ENCODE measurements around the gene GABBR2. TPM values are rescaled to one million over a fixed set of nuclear protein-coding genes. Genes with fewer than 3 reads are reported as not detected.

The GABBR2 gene
- not detected for total RNA-seq

DNA sequence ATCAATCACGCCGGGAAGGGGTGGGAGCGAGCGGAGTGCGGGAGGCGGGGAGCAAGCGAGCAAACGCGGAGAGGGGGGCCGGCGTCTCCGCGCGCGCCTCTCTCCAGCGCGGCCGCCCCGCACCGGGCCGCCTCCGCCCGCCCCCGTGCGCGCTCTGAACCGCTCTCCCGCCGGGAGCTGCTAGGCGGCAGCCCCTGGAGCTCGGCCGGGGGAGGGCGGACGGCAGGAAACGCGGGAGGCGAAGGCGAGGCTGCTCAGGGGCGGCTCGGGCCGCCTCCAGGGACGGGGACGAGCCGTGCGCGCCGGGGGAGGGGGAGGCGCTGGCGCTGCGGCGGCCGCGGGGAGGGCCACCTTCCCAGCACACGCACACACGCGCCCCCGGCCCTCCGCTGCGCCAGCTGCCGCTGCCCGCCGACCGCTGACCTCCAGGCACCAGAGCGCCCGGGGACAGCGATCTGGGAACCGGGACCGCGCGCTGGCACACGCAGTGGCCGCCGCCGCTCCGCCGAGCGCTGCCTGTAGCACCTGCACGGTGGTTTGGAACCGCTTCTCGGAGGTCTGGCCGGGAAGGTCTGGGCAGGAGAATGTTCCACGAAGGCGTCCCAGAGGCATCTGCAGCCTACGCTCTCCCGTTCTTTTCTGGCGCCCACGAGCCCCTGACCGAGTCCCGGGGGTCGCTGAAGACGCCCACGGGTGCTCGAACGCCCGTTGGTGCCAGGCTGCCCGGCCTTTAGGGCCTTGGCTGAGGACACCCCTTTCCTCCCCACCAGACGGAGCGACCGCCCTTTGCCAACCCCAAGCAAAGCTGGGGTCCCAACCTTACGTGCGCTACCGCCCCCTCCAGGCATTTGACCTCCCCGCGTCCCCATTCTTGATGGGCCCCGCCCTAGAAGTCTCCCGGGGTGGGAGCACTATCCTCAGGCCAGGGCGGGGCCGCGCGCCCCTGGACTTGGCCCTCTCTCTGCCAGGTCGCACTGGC is at the start of gene GABBR2:
TSS of gene GABBR2 (minus strand) at position 3 of the 979 bp plus-strand sequence. CDS start 198 bp downstream, outside the sequence.
- Mint-ChIP-seq H3K9me3 (no peaks in the 10 kb centered on the region), H3K4me1 (no peaks in the 10 kb centered on the region), H3K4me3 (peak within 1 kb of the TSS; percentile 33), H3K27ac (no peak within 1 kb of the TSS), H3K36me3 (no peaks in the 10 kb centered on the region), H3K27me3 (peaks cover 71% of the 10 kb centered on the region)
- no peak for DNase-seq

DNA sequence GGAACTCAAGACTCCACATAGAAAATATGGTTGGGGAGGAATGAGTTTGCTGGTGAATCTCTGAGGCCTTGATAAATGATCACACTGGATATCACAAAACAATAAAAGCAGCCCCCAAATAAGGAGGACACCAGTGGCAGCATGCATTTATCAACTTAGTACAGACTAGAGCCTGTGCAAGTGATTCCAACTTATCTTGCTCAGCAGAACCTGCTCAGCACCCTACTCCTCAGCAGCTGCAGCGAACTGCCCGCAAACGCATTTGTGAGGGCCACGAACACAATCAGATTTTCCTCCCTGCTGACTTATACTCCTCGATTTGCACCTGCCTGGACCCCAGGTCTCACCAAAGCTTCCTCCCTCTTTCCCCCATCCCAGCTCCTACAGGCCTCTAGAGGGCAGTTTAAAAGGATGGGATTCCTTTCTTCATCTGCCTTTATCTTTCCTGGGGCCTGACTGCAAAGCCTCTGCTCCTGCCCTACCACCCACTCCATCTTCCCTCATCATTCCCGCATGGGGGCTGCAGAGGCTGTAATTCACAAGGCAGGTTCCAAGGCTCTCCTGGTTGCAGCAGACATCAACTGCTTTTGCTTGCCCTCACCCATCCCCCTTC is 46.4 kb upstream of the GABBR2 start:
- DNase-seq: no peak
- H3K4me1 Mint-ChIP-seq: no peaks in the 10 kb centered on the region
- H3K4me3 Mint-ChIP-seq: no peak overlapping the region
- H3K9me3 Mint-ChIP-seq: peaks cover 7% of the 10 kb centered on the region
- no peak overlapping the region for H3K27ac Mint-ChIP-seq
- H3K36me3 Mint-ChIP-seq: peaks cover 45% of the 10 kb centered on the region
- no peaks in the 10 kb centered on the region for H3K27me3 Mint-ChIP-seq

DNA sequence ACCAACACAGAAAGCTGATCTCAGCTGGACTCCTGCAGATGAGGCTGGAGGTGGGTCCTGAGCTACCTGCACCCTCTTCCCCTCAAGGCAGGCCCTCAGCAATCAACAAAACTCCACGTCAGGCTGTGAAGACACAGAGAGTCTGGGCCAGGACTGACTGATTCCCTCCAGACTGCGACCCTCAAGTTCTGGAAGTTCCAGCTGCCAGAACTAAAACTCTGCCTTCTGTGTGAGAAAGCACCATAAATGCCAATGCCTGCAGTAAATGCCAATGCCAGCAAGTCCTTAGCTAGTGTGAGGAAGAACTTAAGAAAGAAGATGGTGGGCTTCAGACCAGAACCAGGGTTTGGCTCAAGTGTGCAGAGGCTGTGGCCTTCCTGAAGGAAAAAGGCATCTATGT is 42.5 kb upstream of the GABBR2 start:
- no peak overlapping the region for H3K27ac Mint-ChIP-seq
- H3K9me3 Mint-ChIP-seq: peaks cover 4% of the 10 kb centered on the region
- H3K36me3 Mint-ChIP-seq: peaks cover 43% of the 10 kb centered on the region
- H3K27me3 Mint-ChIP-seq: no peaks in the 10 kb centered on the region
- H3K4me1 Mint-ChIP-seq: no peaks in the 10 kb centered on the region
- DNase-seq: no peak
- H3K4me3 Mint-ChIP-seq: no peak overlapping the region

DNA sequence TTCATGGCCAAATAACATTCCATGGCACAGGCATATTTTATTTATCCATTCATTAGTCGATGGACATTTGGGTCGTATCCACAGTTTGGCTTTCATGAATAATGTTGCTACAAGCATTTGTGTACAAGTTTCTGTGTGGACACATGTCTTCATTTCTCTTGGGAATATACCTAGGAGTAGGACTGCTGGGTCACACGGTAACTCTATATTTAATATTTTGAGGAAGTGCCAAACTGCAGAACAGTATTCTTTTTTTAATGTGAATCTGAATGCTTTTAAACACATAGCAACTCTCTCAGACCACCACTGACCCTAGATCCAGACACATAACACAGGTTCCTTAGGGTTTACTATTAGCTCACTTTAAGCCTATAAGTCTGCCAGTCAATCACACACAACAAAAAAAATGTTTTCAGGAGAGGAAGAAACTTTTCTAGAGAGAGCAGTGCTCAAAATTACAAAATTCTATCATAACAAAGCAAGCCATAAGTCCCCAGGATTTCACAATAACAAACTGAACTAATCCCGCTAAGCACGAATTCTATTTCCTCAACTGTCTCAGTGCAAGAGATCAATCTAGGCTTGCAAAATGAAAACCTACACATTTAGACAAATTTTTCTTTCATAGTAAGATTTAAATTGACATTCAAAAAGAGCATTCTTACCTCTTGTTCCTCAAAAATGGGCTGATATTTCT is 41.8 kb upstream of the GABBR2 start:
- no peaks in the 10 kb centered on the region for H3K4me1 Mint-ChIP-seq
- H3K27ac Mint-ChIP-seq: no peak overlapping the region
- DNase-seq: no peak
- no peaks in the 10 kb centered on the region for H3K27me3 Mint-ChIP-seq
- peaks cover 4% of the 10 kb centered on the region for H3K9me3 Mint-ChIP-seq
- no peak overlapping the region for H3K4me3 Mint-ChIP-seq
- peaks cover 37% of the 10 kb centered on the region for H3K36me3 Mint-ChIP-seq

- Mint-ChIP-seq H3K27ac (no peak overlapping the region), H3K27me3 (no peaks in the 10 kb centered on the region), H3K4me1 (no peaks in the 10 kb centered on the region), H3K36me3 (peaks cover 31% of the 10 kb centered on the region), H3K9me3 (peaks cover 4% of the 10 kb centered on the region), H3K4me3 (no peak overlapping the region)
- no peak for DNase-seq
Measured at GRCh38 chr9:98747476-98747875, 38.7 kb upstream of the GABBR2 start.

DNA sequence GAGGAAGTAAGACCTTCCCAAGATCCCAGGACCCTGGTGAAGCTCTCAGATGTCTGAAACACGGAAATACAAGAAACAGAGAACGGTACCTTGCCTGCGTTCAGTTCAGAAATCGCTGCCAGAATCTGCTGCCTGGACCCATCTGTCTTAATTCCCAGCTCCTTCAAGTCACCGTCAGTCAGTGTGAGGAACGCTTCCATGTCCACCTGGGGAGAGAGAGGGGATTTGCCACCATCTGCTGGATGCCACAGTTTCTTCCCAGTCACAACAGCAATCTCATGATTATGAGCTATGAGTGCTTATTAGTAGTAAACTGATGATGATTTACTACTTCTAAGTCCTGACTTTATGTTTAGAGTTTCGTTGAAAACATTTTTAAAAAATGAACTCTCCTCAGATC is 36.7 kb upstream of the GABBR2 start:
- no peak overlapping the region for H3K27ac Mint-ChIP-seq
- no peaks in the 10 kb centered on the region for H3K27me3 Mint-ChIP-seq
- H3K36me3 Mint-ChIP-seq: peaks cover 29% of the 10 kb centered on the region
- no peak overlapping the region for H3K4me3 Mint-ChIP-seq
- H3K4me1 Mint-ChIP-seq: no peaks in the 10 kb centered on the region
- DNase-seq: no peak
- H3K9me3 Mint-ChIP-seq: peaks cover 4% of the 10 kb centered on the region

DNA sequence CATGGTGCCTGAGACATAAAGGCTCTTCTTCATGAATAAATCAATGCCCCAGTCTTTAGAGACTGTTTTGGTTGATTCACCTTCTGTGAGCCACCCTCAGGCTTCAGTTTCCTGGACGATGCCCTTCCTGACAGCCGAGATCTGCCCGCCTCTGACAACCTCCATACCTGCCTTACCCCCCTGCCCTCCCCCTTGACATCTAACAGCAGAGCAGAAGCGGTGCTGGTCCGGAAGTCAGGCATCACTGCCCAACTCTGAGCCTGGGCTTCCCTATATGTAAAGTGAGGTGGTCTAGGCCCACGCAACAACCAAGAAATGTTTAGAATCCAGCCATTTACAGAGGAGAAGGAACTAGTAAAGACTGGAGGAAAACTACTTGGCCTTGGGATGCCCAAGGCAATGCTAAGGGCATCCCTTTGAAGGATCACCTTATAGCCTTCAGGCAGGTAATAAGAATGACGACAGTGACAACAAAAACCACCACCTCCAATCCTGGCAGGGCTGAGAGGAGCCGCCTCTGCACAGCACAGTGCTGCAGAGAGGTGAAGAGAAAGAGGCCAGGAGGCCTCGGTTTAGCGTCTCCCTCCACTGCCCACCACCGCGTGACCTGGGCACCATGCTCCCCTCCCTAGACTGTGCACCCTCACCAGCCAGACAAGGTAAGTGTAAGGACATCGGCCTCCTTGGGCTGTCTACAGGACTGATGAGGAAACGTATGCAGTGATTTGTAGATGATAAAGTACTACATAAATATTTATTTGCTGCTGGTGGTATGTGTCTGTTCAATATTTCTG is 35.3 kb upstream of the GABBR2 start:
- H3K36me3 Mint-ChIP-seq: peaks cover 25% of the 10 kb centered on the region
- peaks cover 4% of the 10 kb centered on the region for H3K9me3 Mint-ChIP-seq
- H3K4me3 Mint-ChIP-seq: no peak overlapping the region
- no peaks in the 10 kb centered on the region for H3K27me3 Mint-ChIP-seq
- H3K4me1 Mint-ChIP-seq: no peaks in the 10 kb centered on the region
- no peak overlapping the region for H3K27ac Mint-ChIP-seq
- no peak for DNase-seq

DNA sequence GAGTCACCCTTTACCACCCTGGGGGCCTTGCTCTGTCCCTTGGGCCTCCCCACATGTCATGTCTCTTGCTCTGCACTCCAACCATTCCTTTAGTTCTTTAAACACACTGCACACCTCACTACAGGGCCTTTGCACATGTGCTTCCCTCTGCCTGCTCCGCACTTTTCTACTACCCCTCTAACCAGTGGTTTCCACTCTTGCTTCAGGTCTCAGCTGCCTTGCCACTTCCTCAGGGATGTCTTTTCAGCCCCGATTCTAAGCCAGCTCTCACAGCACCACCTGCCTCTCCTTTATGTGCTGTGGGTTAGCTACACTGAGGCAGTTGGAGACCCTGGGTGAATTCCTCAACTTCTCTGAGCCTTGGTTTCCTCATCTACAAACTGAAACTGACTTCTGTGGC is 34.6 kb upstream of the GABBR2 start:
- Mint-ChIP-seq H3K36me3 (peaks cover 25% of the 10 kb centered on the region), H3K9me3 (peaks cover 9% of the 10 kb centered on the region), H3K4me1 (no peaks in the 10 kb centered on the region), H3K4me3 (no peak overlapping the region), H3K27ac (no peak overlapping the region), H3K27me3 (no peaks in the 10 kb centered on the region)
- no peak for DNase-seq

- DNase-seq: no peak
- Mint-ChIP-seq H3K4me3 (no peak overlapping the region), H3K4me1 (no peaks in the 10 kb centered on the region), H3K36me3 (peaks cover 28% of the 10 kb centered on the region), H3K27ac (no peak overlapping the region), H3K27me3 (no peaks in the 10 kb centered on the region), H3K9me3 (peaks cover 9% of the 10 kb centered on the region)
Measured at GRCh38 chr9:98742325-98743280, 33.9 kb upstream of the GABBR2 start.

DNA sequence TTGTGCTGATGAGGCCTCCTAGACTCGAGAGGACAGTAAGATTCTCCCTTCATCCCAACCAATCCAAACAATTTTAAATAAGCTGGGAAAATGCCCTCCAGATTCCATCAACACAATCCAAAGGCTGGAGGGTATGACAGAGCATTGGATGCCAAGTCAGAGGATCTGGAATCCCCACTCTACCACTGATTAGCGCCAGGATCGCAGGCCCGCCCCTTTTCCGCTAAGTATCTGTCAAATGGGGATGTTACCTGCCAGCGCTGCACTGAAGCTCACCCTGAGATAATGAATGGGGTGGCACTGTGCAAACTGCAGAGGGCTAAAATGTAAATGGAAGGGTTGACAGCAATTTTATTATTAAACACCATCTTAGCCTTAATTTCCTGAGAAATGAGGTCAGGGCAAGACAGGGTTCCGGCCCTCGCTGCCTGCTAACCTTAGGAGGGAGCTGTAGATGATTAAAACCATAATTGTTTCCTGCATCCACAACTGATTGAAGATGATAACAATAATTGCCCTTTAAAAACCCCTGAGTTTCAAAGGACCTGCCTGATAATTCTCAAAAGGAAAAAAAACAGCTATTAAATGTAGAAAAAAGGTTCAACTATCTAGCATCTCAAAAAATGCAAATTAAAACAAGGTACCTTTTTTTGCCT is 31.6 kb upstream of the GABBR2 start:
- Mint-ChIP-seq H3K27ac (no peak overlapping the region), H3K9me3 (peaks cover 9% of the 10 kb centered on the region), H3K36me3 (peaks cover 31% of the 10 kb centered on the region), H3K27me3 (no peaks in the 10 kb centered on the region), H3K4me3 (no peak overlapping the region), H3K4me1 (no peaks in the 10 kb centered on the region)
- DNase-seq: no peak

GRCh38 chr9:98738741-98739140 is 30.0 kb upstream of the GABBR2 start:
- H3K27ac Mint-ChIP-seq: no peak overlapping the region
- DNase-seq: no peak
- H3K9me3 Mint-ChIP-seq: peaks cover 9% of the 10 kb centered on the region
- H3K4me3 Mint-ChIP-seq: no peak overlapping the region
- H3K27me3 Mint-ChIP-seq: no peaks in the 10 kb centered on the region
- H3K36me3 Mint-ChIP-seq: peaks cover 29% of the 10 kb centered on the region
- H3K4me1 Mint-ChIP-seq: no peaks in the 10 kb centered on the region

- peaks cover 9% of the 10 kb centered on the region for H3K9me3 Mint-ChIP-seq
- no peaks in the 10 kb centered on the region for H3K4me1 Mint-ChIP-seq
- H3K4me3 Mint-ChIP-seq: no peak overlapping the region
- H3K27me3 Mint-ChIP-seq: no peaks in the 10 kb centered on the region
- no peak for DNase-seq
- H3K36me3 Mint-ChIP-seq: peaks cover 27% of the 10 kb centered on the region
- no peak overlapping the region for H3K27ac Mint-ChIP-seq
Measured at GRCh38 chr9:98736226-98736625, 27.5 kb upstream of the GABBR2 start.

DNA sequence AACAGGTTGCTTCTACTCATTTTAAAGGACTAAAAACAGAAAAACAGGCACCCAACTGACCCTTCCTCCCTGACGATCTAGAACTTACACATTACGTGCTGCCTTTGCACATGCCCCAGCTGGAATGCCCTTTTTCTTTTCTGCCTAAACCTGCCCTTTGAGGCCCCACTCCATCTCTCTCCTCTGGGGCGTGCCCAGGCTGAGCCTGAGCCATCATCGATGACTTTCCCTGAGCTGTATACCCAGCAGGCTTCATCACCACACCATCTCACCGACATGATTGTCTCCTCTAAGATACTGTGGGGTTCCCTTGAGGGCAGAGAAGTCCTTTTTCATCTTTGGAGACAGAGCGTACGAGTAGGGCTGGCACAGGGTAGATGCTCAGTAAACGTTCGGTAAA is 24.1 kb upstream of the GABBR2 start:
- H3K27ac Mint-ChIP-seq: no peak overlapping the region
- no peak overlapping the region for H3K4me3 Mint-ChIP-seq
- H3K36me3 Mint-ChIP-seq: peaks cover 7% of the 10 kb centered on the region
- H3K9me3 Mint-ChIP-seq: no peaks in the 10 kb centered on the region
- H3K4me1 Mint-ChIP-seq: no peaks in the 10 kb centered on the region
- DNase-seq: no peak
- no peaks in the 10 kb centered on the region for H3K27me3 Mint-ChIP-seq
